ENCODE measurements around the gene MPPED1. TPM values are rescaled to one million over a fixed set of nuclear protein-coding genes. Genes with fewer than 3 reads are reported as not detected.

The MPPED1 gene
- total and polyA plus RNA-seq, 2 donors (not counting 3 experiments of a cell fraction or from before 2014, with no cell fraction given), result not detected

GRCh38 chr22:43425976-43426785 is 14.4 kb downstream of the MPPED1 start:
- intact Hi-C loops (cut with micrococcal nuclease), result no loop called here
- CTCF ChIA-PET, result no interaction called here
- Histone ChIP-seq H3K4me2 (ENCODE audit: insufficient read depth, low read length) (no peak overlapping the region), H3K36me3 (ENCODE audit: control insufficient read depth in 2 of 2, extremely low read depth in 1 of 2, insufficient read depth in 2 of 2, low read length in 2 of 2) (no peaks in the 10 kb centered on the region), H3K27me3 (ENCODE audit: control insufficient read depth in 2 of 2, insufficient read depth in 2 of 2, low read length in 2 of 2) (no peaks in the 10 kb centered on the region), H3K79me2 (ENCODE audit: control insufficient read depth, insufficient read depth, low read length) (no peaks in the 10 kb centered on the region), H2AFZ (ENCODE audit: low read depth, low read length) (no peak overlapping the region), H3K27ac (ENCODE audit: insufficient read depth, low read depth, low read length) (no peak overlapping the region), H4K20me1 (replicated peaks; ENCODE audit: control insufficient read depth, extremely low read depth, insufficient read depth, low read length) (no peaks in the 10 kb centered on the region), H3K9ac (replicated peaks; ENCODE audit: extremely low read depth, insufficient read depth, low read length) (no peak overlapping the region), H3K9me3 (replicated peaks; ENCODE audit: control insufficient read depth, insufficient read depth, low read length) (no peaks in the 10 kb centered on the region), H3K4me3 (replicated peaks in 1 of 3; ENCODE audit: insufficient read depth in 1 of 3, low read depth in 1 of 3, low read length in 3 of 3) (no peak overlapping the region), H3K4me1 (ENCODE audit: control insufficient read depth, extremely low read depth, insufficient read depth, low read length) (no peaks in the 10 kb centered on the region), H3K9me1 (replicated peaks; ENCODE audit: control insufficient read depth, extremely low read depth, insufficient read depth, low read length) (no peaks in the 10 kb centered on the region)
- FAIRE-seq (no peak), DNase-seq (ENCODE audit: low read depth, low spot score) (no peak)
- dilution Hi-C loops (cut with MboI; ENCODE audit: extremely low pct_ligation_motif_present, low sequenced_read_pairs), result no loop called here
- BruUV-seq (replicated peaks), result no TSS peak
- TF ChIP-seq JUN (IDR thresholded peaks at IDR 0.05; ENCODE audit: borderline replicate concordance, insufficient read depth, insufficient read length, low read depth) (no peak), EZH2 (IDR thresholded peaks at IDR 0.05; ENCODE audit: borderline replicate concordance, low read depth, low read length, severe bottlenecking) (no peak), MYC (IDR thresholded peaks at IDR 0.05; ENCODE audit: low read depth, low read length) (no peak), MAX (IDR thresholded peaks at IDR 0.05; ENCODE audit: insufficient read depth, insufficient read length) (no peak)
- POLR2A ChIA-PET, result no interaction called here

- no peak overlapping the region for H2AFZ ChIP-seq (ENCODE audit: low read depth, low read length)
- H3K4me3 ChIP-seq (replicated peaks in 1 of 3; ENCODE audit: insufficient read depth in 1 of 3, low read depth in 1 of 3, low read length in 3 of 3), result no peak overlapping the region
- no peaks in the 10 kb centered on the region for H3K4me1 ChIP-seq (ENCODE audit: control insufficient read depth, extremely low read depth, insufficient read depth, low read length)
- H4K20me1 ChIP-seq (replicated peaks; ENCODE audit: control insufficient read depth, extremely low read depth, insufficient read depth, low read length), result no peaks in the 10 kb centered on the region
- H3K4me2 ChIP-seq (ENCODE audit: insufficient read depth, low read length), result no peak overlapping the region
- peaks cover 0 to 2% of the 10 kb centered on the region in 2 experiments for H3K27me3 ChIP-seq (ENCODE audit: control insufficient read depth in 2 of 2, insufficient read depth in 2 of 2, low read length in 2 of 2)
- H3K79me2 ChIP-seq (ENCODE audit: control insufficient read depth, insufficient read depth, low read length), result no peaks in the 10 kb centered on the region
- TF ChIP-seq MAX (IDR thresholded peaks at IDR 0.05; ENCODE audit: insufficient read depth, insufficient read length) (no peak), CTCF (IDR thresholded peaks at IDR 0.05; ENCODE audit: extremely low read depth in 1 of 2, insufficient read depth in 1 of 2, low read depth in 1 of 2, low read length in 2 of 2) (no peak), JUN (IDR thresholded peaks at IDR 0.05; ENCODE audit: borderline replicate concordance, insufficient read depth, insufficient read length, low read depth) (no peak), MYC (IDR thresholded peaks at IDR 0.05; ENCODE audit: low read depth, low read length) (no peak), POLR2AphosphoS5 (IDR thresholded peaks at IDR 0.05; ENCODE audit: insufficient read depth, low read depth, low read length) (no peak), FOS (IDR thresholded peaks at IDR 0.05; ENCODE audit: borderline replicate concordance, insufficient read depth, low read length) (no peak), EZH2 (IDR thresholded peaks at IDR 0.05; ENCODE audit: borderline replicate concordance, low read depth, low read length, severe bottlenecking) (no peak), GATA2 (IDR thresholded peaks at IDR 0.05; ENCODE audit: insufficient read depth, insufficient read length, low read depth, low read length) (no peak)
- no peaks in the 10 kb centered on the region for H3K9me3 ChIP-seq (replicated peaks; ENCODE audit: control insufficient read depth, insufficient read depth, low read length)
- H3K9me1 ChIP-seq (replicated peaks; ENCODE audit: control insufficient read depth, extremely low read depth, insufficient read depth, low read length), result no peaks in the 10 kb centered on the region
- DNase-seq (ENCODE audit: low read depth, low spot score) (no peak), FAIRE-seq (no peak)
- ChIA-PET CTCF (no interaction called here), POLR2A (no interaction called here)
- intact Hi-C loops (cut with micrococcal nuclease), result no loop called here
- H3K36me3 ChIP-seq (ENCODE audit: control insufficient read depth in 2 of 2, extremely low read depth in 1 of 2, insufficient read depth in 2 of 2, low read length in 2 of 2), result no peaks in the 10 kb centered on the region
- no TSS peak for BruUV-seq (replicated peaks)
- H3K27ac ChIP-seq (ENCODE audit: insufficient read depth, low read depth, low read length), result no peak overlapping the region
- H3K9ac ChIP-seq (replicated peaks; ENCODE audit: extremely low read depth, insufficient read depth, low read length), result no peak overlapping the region
- dilution Hi-C loops (cut with MboI; ENCODE audit: extremely low pct_ligation_motif_present, low sequenced_read_pairs), result no loop called here
These were observed 15.0 kb downstream of the MPPED1 start for GRCh38 chr22:43426816-43427215.
